Measurements from ENCODE around the gene TMEM135.

DNA sequence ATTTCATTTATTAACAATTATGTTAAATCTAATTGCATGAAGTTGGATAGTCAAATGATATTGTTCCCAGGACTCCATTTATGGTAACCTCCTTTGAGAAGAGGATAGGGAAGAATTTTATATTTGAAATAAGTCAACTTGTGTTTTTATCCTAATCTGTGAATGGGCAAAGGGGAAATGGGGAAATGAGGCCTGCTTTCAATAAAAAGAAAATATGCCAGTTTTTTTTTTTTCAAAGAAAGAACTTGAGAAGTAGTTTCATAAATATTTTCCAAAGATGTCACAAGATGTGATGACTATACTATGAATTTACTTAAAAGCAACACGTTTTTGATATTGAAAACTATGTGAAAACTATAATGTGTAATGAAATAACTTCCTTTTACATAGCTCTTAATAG lies 201.8 kb downstream of the TMEM135 start:
- no peak for TF ChIP-seq POLR2A (IDR thresholded peaks at IDR 0.05; ENCODE audit: low read depth, low read length)
- TF ChIP-seq TAF1 (IDR thresholded peaks at IDR 0.05; ENCODE audit: borderline replicate concordance, low read depth, low read length) = no peak
- TF ChIP-seq POLR2AphosphoS5 (IDR thresholded peaks at IDR 0.05; ENCODE audit: low read depth, low read length) = no peak
